NCI-H2107 (cell line): ENCODE measurements around the gene ZNF737.
"Not testable (repeated sequence)": the region's sequence is repeated elsewhere in the genome, so short reads cannot be mapped to it uniquely, and the experiment has no call there.

Experiments
- DNase-seq: peaks from one replicate; lab custom pipeline; 2025; lab: John Stamatoyannopoulos, UW

Gene ZNF737

DNA sequence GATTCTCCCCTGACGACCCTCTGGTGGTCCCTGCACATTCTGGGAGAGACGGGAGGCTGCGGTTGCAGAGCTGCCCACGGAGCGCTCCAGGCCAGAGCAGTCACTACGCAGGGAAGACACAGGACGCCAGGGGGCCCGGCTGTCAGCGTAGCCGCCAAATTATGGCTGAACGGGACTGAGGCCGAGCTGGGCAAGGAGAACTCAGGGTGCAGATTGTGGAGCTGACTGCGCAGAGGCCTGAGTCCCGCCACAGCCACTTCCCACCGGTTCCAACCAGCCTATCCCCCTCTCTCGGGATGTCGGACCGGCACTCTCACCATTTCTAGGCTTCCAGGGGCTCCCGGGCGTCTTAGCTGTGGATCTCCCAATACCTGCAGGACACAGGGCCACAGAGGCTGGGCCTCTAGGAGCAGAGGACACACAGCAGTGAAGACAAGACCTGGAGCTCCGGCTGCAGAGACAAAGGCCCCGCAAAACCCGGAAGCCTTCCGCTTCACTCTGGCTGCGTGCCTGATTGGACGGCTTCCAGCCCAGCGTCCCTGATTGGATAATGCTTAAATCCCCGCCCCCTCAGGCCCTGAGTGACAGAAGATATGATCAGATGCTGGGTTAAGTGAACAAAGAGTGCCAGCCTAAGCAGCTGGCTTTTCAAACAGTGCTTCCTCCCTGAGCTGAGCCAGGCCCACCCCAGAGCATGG lies at the start of gene ZNF737:
Gene ZNF737 (minus strand): TSS at position 461 of the 698 bp plus-strand sequence. CDS start 141 bp downstream, at position 320.
- DNase-seq = peak; percentile 95

DNA sequence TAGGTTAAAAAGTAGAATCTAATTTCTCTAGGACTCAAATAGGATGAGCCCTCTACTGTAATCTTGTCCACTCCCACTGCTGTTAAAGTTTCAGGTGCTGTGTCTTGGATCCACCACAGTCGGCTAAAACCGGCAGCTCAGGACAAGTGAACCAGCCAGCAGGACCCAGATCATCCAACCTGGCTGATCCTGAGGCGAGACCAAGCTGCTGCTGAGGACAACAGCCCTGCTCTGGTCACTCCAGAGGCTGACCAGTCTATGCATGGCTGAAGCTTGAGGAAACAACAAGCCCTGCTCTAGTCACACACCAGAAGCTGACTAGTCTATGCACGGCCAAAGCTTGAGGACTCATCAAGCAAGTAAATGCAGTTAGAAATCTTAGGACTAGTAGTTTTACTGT lies 49.4 kb upstream of the ZNF737 start:
- not testable (repeated sequence) for DNase-seq

DNA sequence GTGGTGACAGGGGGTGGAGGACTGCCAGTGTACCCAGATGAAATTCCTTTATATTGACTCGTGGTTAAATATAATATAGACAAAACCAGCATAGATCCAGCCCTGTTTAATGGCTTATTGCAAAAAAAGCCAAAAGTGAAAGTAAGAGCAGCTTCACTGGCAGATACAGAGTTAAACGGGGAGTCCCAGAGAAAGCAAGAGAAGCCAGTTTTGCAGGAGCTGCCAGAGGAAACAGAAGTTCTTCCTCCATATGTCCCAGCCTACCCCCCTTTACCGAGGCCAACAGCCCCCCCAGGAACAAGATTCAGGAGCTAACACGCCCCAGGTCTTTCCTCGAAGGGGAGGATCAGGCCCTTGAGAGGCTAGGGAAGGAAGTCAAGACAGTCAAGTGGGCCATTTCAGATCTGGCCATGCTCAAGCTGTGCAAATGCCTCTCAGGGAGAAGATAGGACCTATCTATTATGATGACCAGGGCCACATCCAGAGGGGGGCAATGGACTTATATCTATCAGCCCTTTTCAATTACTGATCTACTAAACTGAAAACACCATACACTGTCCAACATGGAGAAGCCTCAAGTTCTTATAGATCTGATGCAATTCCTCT lies 47.2 kb upstream of the ZNF737 start:
- DNase-seq = no peak

DNA sequence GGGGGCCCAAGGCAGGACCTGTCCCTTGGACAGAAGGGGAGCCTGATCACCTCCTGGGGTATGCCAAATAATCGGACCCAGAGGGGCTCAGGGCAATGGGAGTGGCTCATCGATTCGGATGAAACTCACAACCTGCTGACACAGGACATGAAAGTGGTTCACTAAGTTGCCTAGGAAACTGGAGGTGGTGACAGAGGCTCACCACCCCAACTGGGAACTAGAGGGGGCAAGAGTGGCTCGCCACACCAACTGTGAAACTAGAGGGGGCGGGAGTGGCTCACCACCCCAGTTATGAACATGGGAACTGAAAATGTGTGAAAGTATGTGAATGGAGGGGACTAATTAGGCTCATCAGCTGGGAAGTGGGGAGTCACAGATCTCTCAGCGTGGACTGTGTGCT lies 46.3 kb upstream of the ZNF737 start:
- DNase-seq = no peak

DNA sequence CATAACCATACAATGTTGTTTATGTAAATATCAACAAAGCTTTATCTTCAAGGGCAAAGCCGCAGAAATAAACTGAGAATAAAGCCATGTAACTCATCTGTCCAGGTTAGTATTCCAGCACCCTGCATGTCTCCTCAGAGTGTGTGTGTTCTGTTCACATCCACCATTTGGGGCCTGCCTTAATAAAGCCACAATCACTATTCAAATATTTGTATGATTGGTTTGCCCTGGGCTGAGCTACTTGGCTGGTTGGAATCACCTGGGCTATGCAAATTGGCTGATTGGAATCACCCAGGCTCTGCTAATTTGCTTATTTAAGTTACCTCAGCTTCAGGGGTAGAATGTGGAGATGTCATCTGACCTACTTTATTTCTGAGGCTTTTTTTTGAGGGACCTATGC lies 42.4 kb upstream of the ZNF737 start:
- no peak for DNase-seq

DNA sequence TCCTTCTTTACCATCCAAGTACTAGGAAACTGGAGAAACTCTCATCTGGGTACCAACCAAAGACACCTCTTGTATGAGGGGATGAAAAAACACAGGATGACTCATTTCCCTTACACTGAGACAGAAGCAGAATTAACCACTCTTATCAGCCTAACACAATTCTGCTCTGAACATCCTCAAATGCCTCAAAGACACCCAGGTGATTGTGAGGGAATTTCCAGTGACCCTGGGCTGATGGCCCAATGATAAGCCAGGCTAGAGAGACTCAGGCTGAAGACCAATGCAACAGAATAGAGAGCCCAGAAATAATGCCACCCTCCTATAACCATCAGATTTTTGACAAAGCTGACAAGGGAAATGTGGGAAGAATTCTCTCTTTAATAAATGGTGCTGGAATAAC lies 7.0 kb downstream of the ZNF737 start:
- DNase-seq = no peak

DNA sequence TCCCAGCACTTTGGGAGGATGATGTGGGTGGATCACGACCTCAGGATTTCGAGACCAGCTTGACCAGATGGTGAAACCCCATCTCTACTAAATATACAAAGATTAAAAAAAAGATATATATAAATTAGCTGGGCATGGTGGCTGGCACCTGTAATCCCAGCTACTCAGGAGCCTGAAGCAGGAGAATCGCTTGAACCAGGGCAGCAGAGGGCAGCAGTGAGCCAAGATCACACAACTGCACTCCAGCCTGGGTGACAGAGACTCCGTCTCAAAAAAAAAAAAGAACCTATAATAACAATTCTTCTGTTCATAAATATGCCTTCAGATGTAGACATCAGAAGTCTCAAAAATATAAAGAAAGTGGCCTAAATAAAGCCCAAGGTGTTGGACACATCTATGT lies 7.6 kb downstream of the ZNF737 start:
- no peak for DNase-seq

DNA sequence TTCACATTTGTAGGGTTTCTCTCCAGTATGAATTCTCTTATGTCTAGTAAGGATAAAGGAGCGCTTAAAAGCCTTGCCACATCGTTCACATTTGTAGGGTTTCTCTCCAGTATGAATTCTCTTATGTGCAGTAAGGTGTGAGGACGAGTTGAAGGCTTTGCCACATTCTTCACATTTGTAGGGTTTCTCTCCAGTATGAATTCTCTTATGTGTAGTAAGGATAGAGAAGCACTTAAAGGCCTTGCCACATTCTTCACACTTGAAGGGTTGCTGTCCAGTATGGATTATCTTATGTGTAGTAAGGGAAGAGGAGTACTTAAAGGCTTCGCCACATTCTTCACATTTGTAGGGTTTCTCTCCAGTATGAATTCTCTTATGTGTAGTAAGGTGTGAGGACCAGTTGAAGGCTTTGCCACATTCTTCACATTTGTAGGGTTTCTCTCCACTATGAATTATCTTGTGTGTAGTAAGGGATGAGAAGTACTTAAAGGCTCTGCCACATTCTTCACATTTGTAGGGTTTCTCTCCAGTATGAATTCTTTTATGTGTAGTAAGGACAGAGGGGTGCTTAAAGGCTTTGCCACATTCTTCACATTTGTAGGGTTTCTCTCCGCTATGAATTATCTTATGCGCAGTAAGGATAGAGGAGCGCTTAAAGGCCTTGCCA lies 20.8 kb downstream of the ZNF737 start:
- not testable (repeated sequence) for DNase-seq

DNA sequence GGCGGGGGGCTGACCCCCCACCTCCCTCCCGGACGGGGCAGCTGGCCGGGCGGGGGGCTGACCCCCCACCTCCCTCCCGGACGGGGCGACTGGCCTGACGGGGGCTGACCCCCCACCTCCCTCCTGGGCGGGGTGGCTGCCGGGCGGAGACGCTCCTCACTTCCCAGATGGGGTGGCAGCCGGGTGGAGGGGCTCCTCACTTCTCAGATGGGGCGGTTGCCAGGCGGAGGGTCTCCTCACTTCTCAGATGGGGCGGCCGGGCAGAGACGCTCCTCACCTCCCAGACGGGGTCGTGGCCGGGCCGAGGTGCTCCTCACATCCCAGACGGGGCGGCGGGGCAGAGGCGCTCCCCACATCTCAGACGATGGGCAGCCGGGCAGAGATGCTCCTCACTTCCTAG lies 35.3 kb downstream of the ZNF737 start:
- not testable (repeated sequence) for DNase-seq

DNA sequence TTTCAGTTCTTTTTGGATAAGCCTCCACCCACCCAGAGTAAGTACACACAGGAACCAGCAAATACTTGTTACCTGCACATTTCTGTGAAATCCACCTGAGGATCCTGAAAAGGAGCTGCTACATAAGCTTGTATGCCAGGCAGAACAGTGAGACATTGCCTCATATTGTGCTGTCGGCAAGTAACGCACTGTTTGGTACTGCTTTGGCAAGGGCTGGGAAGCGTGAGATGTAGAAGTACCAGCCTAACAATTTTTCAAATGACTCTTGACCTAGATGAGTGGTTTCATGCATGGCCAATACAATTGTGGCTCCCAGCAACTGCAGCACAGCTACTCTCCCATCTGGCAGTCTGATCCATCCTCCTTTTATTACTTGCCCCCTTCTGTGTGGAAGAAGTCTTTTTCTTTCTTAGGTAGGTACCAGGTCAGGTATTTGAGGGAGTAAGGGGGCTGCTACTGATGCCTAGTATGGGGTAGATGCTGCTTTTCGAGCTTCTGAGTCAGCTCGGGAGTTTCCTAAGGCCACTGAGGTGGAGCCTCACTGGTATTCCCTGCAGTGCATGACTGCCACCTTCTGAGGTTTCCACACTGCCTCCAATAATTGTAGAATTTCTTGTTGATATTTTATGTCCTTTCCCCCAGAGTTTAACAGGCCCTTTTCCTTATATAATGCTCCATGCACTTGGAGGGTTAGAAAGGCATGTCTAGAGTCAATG lies 52.2 kb downstream of the ZNF737 start:
- DNase-seq = no peak

DNA sequence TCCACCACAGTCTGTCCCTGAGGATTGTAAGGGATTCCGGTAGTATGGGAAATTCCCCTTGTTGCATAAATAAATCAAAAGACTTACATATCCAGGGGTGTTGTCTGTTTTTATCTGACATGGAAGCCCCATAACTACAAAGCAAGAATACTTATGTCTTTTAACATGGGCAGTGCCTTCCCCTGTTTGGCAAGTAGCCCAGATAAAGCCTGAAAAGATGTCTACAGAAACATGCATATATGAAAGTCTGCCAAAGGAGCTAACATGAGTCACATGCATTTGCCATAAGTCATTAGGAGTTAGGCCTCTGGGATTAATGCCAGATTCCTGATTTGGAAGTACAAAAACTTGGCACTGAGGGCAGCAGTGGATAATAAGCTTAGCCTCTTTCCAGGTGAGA lies 62.1 kb downstream of the ZNF737 start:
- DNase-seq = no peak
